HCT116 (cell line): ENCODE data around the gene ADCYAP1. TPM values are rescaled to one million over a fixed set of nuclear protein-coding genes. Genes with fewer than 3 reads are reported as not detected.

Experiments used
- ATAC-seq: fragments of 200-7000 bp; cut with Tn5 transposase; 2 replicates; pipeline ENCODE4 v1.9.1; 2020; ENCODE audit warnings: mild to moderate bottlenecking, moderate library complexity
- BruUV-seq: library from RNA; stranded (reverse); fragments of 400-500 nt; replicated peaks from 2 replicates; lab custom pipeline; 2021; lab: Mats Ljungman, UMichigan
- CTCF ChIA-PET: fragments of 300-600 bp; sonication (Branson Sonifier 250); formaldehyde crosslinking; loops from one replicate; lab custom pipeline; 2021; ENCODE audit warnings: antibody characterized with exemption; lab: Charles Lee
- POLR2A ChIA-PET: fragments of 300-600, 350-600 bp; sonication (Branson Sonifier 250); formaldehyde crosslinking; loops from one replicate; lab custom pipeline; 2021; ENCODE audit warnings: antibody characterized with exemption; lab: Charles Lee
- RAD21 ChIA-PET, 2 experiments: fragments of 300-600 bp; sonication (Branson Sonifier 250); formaldehyde crosslinking; loops; one replicate each; lab custom pipeline; 2023; ENCODE audit warnings: low total read pairs in 2 of 2; ENCODE audit not compliant: uncharacterized antibody in 2 of 2, unreplicated experiment in 2 of 2, low non-redundant PET in 1 of 2; lab: Charles Lee
- DNase-seq: peaks from one replicate; pipeline ENCODE4 v3.0.0-alpha.2; 2010; ENCODE audit warnings: low read depth, low spot score
- H2AFZ ChIP-seq: fragments of 200-600 bp; shearing (Covaris generic), sonication (generic); 2 replicates; pipeline ENCODE4 v1.6.1; 2017; ENCODE audit warnings: low read depth, mixed run types, mixed read lengths, antibody characterized with exemption, low read length; ENCODE audit not compliant: poor library complexity, severe bottlenecking
- H3K27ac ChIP-seq: 2 replicates; pipeline ENCODE4 v1.5.1; 2012; ENCODE audit warnings: low read depth, low read length
- H3K27me3 ChIP-seq: fragments of 200-600 bp; sonication (generic); 2 replicates; pipeline ENCODE4 v1.6.1; 2016; ENCODE audit warnings: mixed run types, low read length, mixed read lengths; ENCODE audit not compliant: insufficient read depth
- H3K36me3 ChIP-seq, 2 experiments: fragments of 200-500 bp in 1 of 2; fragments of 200-600 bp in 1 of 2; sonication (Bioruptor generic) in 1 of 2; sonication (generic) in 1 of 2; 2 replicates each; pipeline versions ENCODE4 v1.5.1 to v1.6.1; 2014 to 2016; ENCODE audit warnings: low read length in 2 of 2, inconsistent platforms in 1 of 2, mixed read lengths in 1 of 2, mixed run types in 1 of 2; ENCODE audit not compliant: insufficient read depth in 2 of 2, control insufficient read depth in 1 of 2
- H3K4me1 ChIP-seq, 2 experiments: fragments of 200-600 bp in 1 of 2; sonication (generic) in 1 of 2; 2 replicates each; pipeline versions ENCODE4 v1.5.1 to v1.6.1; 2012 to 2017; ENCODE audit warnings: low read length in 2 of 2, inconsistent platforms in 1 of 2, mild to moderate bottlenecking in 1 of 2, mixed read lengths in 1 of 2, mixed run types in 1 of 2, moderate library complexity in 1 of 2; ENCODE audit not compliant: insufficient read depth in 2 of 2, control insufficient read depth in 1 of 2
- H3K4me2 ChIP-seq: fragments of 200-600 bp; sonication (generic); 2 replicates; pipeline ENCODE4 v1.6.1; 2017; ENCODE audit warnings: mixed run types, low read length, mixed read lengths
- H3K4me3 ChIP-seq, 2 experiments: fragments of 200-600 bp in 1 of 2; sonication (generic) in 1 of 2; replicated peaks in 1 of 2; 2 replicates each; pipeline ENCODE4 v1.5.1; 2011 to 2016; ENCODE audit warnings: low read length in 2 of 2, control low read depth in 1 of 2, low read depth in 1 of 2, mild to moderate bottlenecking in 1 of 2, mixed read lengths in 1 of 2, mixed run types in 1 of 2
- H3K79me2 ChIP-seq: fragments of 200-600 bp; sonication (generic); 2 replicates; pipeline ENCODE4 v1.6.1; 2017; ENCODE audit warnings: mild to moderate bottlenecking, mixed run types, low read length, moderate library complexity, mixed read lengths; ENCODE audit not compliant: insufficient read depth
- H3K9ac ChIP-seq: fragments of 200-600 bp; sonication (generic); 2 replicates; pipeline ENCODE4 v1.6.1; 2016; ENCODE audit warnings: low read length, mixed read lengths
- H3K9me2 ChIP-seq: fragments of 200-600 bp; sonication (generic), shearing (Covaris generic); 2 replicates; pipeline ENCODE4 v1.6.1; 2017; ENCODE audit warnings: mixed run types, mild to moderate bottlenecking, moderate library complexity; ENCODE audit not compliant: insufficient read depth
- H3K9me3 ChIP-seq, 2 experiments: fragments of 200-500 bp in 1 of 2; fragments of 200-600 bp in 1 of 2; sonication (Bioruptor generic) in 1 of 2; sonication (generic) in 1 of 2; 2 replicates each; pipeline ENCODE4 v1.6.1; 2014 to 2017; ENCODE audit warnings: low read length in 2 of 2, mixed read lengths in 2 of 2, inconsistent platforms in 1 of 2, low read depth in 1 of 2, mild to moderate bottlenecking in 1 of 2, mixed run types in 1 of 2, moderate library complexity in 1 of 2; ENCODE audit not compliant: control insufficient read depth in 1 of 2, insufficient read depth in 1 of 2
- H4K20me1 ChIP-seq: fragments of 200-600 bp; sonication (generic), shearing (Covaris generic); 2 replicates; pipeline ENCODE4 v1.6.1; 2017; ENCODE audit warnings: mixed run types, mild to moderate bottlenecking, moderate library complexity; ENCODE audit not compliant: insufficient read depth
- CEBPB ChIP-seq: IDR thresholded peaks from 2 replicates; pipeline ENCODE4 v1.6.1; 2012; ENCODE audit warnings: low read depth
- EGR1 ChIP-seq: IDR thresholded peaks from 2 replicates; pipeline ENCODE4 v1.6.1; 2012; ENCODE audit warnings: low read depth
- ELF1 ChIP-seq: IDR thresholded peaks from 2 replicates; pipeline ENCODE4 v1.6.1; 2012; ENCODE audit warnings: low read depth, borderline replicate concordance
- EZH2phosphoT487 ChIP-seq: fragments of 200-600 bp; IDR thresholded peaks from 2 replicates; pipeline ENCODE4 v1.6.1; 2018; ENCODE audit warnings: antibody characterized with exemption, borderline replicate concordance
- RAD21 ChIP-seq: IDR thresholded peaks from 2 replicates; pipeline ENCODE4 v1.6.1; 2012; ENCODE audit warnings: low read depth, mild to moderate bottlenecking
- SIN3A ChIP-seq: IDR thresholded peaks from 2 replicates; pipeline ENCODE4 v1.6.1; 2012; ENCODE audit warnings: low read depth
- SP1 ChIP-seq: IDR thresholded peaks from 2 replicates; pipeline ENCODE4 v1.6.1; 2012; ENCODE audit warnings: low read depth
- SRF ChIP-seq: IDR thresholded peaks from 2 replicates; pipeline ENCODE4 v1.6.1; 2012; ENCODE audit warnings: low read depth
- TCF7L2 ChIP-seq: IDR thresholded peaks from 2 replicates; pipeline ENCODE4 v1.7.0; 2011; ENCODE audit warnings: borderline replicate concordance, inconsistent platforms; ENCODE audit not compliant: insufficient read depth, insufficient read length; ENCODE audit errors: extremely low read depth
- YY1 ChIP-seq: IDR thresholded peaks from 2 replicates; pipeline ENCODE4 v1.6.1; 2011; ENCODE audit warnings: low read length, low read depth, moderate library complexity, mild to moderate bottlenecking; ENCODE audit not compliant: insufficient replicate concordance; ENCODE audit errors: extremely low read depth
- ZFX ChIP-seq: fragments of 450-650 bp; IDR thresholded peaks from 2 replicates; pipeline ENCODE4 v1.6.1; 2017
- intact Hi-C: fragments of 100-400 bp; cut with micrococcal nuclease; formaldehyde crosslinking; loops from 2 replicates; pipeline ENCODE4 v1.10.0; 2022
- total RNA-seq: library from RNA; stranded (reverse); gene quantifications from one replicate; pipeline ENCODE4 v1.2.1, GENCODE V29; 2021; ENCODE audit not compliant: unreplicated experiment
- TF ChIP-seq, protein P1 (sequence below): IDR thresholded peaks from 2 replicates; pipeline ENCODE4 v1.6.1; 2012
- TF ChIP-seq, protein P2 (sequence below): IDR thresholded peaks from 2 replicates; pipeline ENCODE4 v1.6.1; 2012; ENCODE audit warnings: low read depth

The ADCYAP1 gene
- total RNA-seq, 1 experiment from 2014 or later = not detected

DNA sequence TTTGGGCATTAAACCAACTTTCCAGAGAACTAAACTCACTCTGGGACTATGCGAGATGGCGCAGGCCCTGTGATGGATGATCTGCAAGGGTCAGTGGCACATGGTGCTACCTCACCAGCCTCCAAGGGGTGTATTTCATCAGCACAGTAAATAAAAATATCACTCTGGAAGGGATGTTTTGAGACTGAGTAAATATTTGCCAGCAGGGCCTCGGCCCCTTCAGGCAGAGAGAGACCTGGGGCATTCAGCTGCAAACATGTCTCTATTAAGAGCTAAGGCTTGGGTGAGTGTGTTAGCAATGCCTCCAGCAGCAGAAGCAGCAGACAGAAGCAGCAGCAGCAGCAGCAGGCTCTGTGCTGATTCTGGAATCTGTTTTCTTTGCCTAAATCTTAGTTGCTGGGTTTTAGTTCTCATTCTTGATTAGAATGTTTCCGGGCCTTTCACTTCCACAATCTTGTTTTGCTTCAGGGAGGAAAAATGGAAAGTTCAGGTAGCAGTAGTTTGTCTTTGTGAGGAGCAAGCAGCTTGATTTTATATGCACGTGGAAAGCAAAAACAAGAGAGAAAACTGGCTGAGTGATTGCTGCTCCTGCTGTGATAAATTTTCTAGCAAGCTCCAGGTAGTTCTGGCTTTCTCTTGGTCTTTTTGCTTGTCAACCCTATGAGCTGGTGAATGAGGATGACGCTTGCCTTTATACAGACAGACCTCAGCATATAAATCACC, 18.6 kb downstream of the ADCYAP1 start:
- intact Hi-C loops = no loop called here
- no peaks in the 10 kb centered on the region for H4K20me1 ChIP-seq
- no peaks in the 10 kb centered on the region for H3K79me2 ChIP-seq
- 0 out of 2 replicates have a peak, but pooled peaks cover 3% of the 10 kb centered on the region for H3K27me3 ChIP-seq
- no peak for TF ChIP-seq ELF1
- TF ChIP-seq, protein P1, sequence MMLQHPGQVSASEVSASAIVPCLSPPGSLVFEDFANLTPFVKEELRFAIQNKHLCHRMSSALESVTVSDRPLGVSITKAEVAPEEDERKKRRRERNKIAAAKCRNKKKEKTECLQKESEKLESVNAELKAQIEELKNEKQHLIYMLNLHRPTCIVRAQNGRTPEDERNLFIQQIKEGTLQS = no peak
- TF ChIP-seq TCF7L2 = no peak
- no peak for TF ChIP-seq EGR1
- no peak for TF ChIP-seq RAD21
- TF ChIP-seq CEBPB = no peak
- TF ChIP-seq, protein P2, sequence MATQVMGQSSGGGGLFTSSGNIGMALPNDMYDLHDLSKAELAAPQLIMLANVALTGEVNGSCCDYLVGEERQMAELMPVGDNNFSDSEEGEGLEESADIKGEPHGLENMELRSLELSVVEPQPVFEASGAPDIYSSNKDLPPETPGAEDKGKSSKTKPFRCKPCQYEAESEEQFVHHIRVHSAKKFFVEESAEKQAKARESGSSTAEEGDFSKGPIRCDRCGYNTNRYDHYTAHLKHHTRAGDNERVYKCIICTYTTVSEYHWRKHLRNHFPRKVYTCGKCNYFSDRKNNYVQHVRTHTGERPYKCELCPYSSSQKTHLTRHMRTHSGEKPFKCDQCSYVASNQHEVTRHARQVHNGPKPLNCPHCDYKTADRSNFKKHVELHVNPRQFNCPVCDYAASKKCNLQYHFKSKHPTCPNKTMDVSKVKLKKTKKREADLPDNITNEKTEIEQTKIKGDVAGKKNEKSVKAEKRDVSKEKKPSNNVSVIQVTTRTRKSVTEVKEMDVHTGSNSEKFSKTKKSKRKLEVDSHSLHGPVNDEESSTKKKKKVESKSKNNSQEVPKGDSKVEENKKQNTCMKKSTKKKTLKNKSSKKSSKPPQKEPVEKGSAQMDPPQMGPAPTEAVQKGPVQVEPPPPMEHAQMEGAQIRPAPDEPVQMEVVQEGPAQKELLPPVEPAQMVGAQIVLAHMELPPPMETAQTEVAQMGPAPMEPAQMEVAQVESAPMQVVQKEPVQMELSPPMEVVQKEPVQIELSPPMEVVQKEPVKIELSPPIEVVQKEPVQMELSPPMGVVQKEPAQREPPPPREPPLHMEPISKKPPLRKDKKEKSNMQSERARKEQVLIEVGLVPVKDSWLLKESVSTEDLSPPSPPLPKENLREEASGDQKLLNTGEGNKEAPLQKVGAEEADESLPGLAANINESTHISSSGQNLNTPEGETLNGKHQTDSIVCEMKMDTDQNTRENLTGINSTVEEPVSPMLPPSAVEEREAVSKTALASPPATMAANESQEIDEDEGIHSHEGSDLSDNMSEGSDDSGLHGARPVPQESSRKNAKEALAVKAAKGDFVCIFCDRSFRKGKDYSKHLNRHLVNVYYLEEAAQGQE = no peak
- no peak for TF ChIP-seq SP1
- TF ChIP-seq YY1 = no peak
- TF ChIP-seq SRF = no peak
- TF ChIP-seq EZH2phosphoT487 = no peak
- no peak for TF ChIP-seq SIN3A
- TF ChIP-seq ZFX = no peak
- ChIA-PET RAD21 (no interaction called here), CTCF (no interaction called here), POLR2A (no interaction called here)
- DNase-seq = no peak
- H3K9me3 ChIP-seq = no peaks in the 10 kb centered on the region
- H3K4me1 ChIP-seq = no peaks in the 10 kb centered on the region
- no peak for ATAC-seq
- H3K4me3 ChIP-seq = no peak overlapping the region
- no peak overlapping the region for H2AFZ ChIP-seq
- no TSS peak for BruUV-seq
- H3K9ac ChIP-seq = no peak overlapping the region
- no peaks in the 10 kb centered on the region for H3K9me2 ChIP-seq
- H3K27ac ChIP-seq = no peak overlapping the region
- H3K4me2 ChIP-seq = no peak overlapping the region
- H3K36me3 ChIP-seq = no peaks in the 10 kb centered on the region
